Activated T-helper 1 cell treated with anti-CD3 and anti-CD28 coated beads, Interleukin-2, amount 50 U/mL, for 16 hours (primary cell): ENCODE results near the gene TRIM14.
"Not testable (repeated sequence)": the region's sequence is repeated elsewhere in the genome, so short reads cannot be mapped to it uniquely, and the experiment has no call there.

ENCODE experiments used
- DNase-seq, 2 donors: peaks; one replicate each; pipeline ENCODE4 v3.0.0-alpha.2; 2020; ENCODE audit warnings: low read depth in 1 of 2, low spot score in 1 of 2

Gene TRIM14

GRCh38 chr9:98142182-98142907 lies 23.3 kb upstream of the TRIM14 start:
- no peak for DNase-seq

DNA sequence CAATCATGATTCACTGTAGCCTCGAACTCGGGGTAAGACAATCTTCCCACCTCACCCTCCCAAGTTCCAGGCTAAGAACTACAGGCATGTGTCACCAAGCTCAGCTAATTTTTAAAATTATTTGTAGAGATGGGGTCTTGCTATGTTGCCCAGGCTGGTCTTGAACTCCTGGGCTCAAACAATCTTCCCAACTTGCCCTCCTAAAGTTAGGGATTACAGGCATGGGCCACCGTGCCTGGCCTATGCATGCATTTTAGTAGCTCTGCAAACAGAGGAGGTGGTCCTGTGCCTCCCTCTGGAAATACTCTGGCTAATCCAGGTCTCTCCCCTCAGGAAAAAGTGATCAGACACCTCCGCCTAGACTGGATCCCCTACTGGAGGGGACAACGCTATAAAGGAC lies 21.5 kb upstream of the TRIM14 start:
- no peak for DNase-seq

- DNase-seq: no peak
Observed at GRCh38 chr9:98136489-98136888, 17.5 kb upstream of the TRIM14 start.

- DNase-seq: no peak
Observed at GRCh38 chr9:98135938-98136337, 16.9 kb upstream of the TRIM14 start.

GRCh38 chr9:98135558-98135934 lies 16.5 kb upstream of the TRIM14 start:
- no peak for DNase-seq

GRCh38 chr9:98134702-98135557 lies 15.9 kb upstream of the TRIM14 start:
- DNase-seq: no peak

GRCh38 chr9:98132806-98133631 lies 14.0 kb upstream of the TRIM14 start:
- no peak for DNase-seq

DNA sequence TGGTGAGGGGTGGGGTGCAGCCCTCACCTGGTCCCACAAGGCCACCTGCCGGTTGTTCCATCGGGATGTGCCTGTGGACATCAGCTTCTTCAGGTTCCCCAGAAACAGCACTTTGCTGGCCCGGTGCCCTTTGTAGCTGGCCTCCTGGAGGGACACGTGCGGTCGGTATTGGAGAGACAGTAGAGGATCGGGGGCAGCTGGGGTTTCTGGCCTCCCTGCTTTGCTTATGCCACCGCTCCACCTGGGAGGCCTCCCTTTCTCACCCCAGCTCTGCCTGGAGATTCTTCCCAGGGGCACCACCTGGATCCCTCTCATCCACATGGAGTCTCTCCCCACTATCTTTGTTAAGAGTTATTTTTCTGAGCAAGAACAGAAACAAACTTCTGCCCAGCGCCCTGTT lies 13.1 kb upstream of the TRIM14 start:
- no peak for DNase-seq

DNA sequence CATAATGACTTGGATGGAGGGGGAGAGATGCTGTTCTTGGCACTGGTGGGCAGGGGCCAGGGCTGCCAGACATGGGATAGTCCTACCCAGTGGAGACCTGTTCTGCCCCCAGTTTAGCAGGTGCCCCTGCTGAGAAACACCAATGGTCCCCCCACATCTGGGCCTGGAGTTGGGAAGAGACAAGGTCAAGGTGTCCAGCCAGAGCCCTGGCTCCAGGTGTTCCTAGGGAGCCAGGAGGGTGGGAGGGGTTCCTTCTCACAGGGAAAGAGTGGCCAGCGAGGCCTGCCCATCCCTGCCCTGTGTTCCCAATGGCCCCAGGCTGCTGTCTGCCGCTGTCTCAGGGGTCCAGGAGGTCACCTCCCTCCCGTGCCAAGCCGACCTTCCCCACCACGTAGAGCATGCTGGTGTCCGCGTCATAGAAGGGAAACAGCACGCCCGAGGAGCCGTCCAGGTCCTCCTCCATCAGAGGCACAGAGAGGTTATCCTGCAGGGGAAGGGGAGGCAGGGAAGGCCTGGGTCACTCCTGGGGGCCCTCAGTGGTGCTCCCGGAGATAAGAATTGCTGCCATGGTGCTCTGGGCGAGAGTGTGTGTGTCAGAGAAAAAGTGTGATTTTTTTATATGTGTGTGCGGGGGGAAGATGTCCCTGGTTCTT lies 11.7 kb upstream of the TRIM14 start:
- DNase-seq: no peak

GRCh38 chr9:98130060-98130459 lies 11.0 kb upstream of the TRIM14 start:
- DNase-seq: not testable (repeated sequence)

DNA sequence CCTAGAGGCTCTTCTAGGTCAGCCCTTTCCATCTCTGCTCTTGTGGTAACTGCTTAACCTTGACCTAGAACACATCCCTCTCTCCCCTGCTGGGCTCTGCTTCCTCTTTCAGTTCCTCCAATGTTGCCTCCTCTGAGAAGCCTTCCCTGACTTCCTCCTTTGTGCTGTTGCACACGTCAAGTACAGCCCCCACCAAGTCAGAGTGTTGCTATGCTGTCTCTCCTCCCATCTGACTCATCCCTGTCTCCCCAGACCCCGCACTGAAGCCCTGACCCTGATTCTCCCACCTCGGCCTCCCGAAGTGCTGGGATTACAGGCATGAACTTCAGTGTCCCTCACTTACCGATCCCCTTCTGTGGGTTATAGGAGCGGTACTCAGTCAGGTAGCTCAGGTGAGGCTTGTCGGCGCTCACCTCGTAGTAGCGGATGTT lies 10.4 kb upstream of the TRIM14 start:
- DNase-seq: no peak

DNA sequence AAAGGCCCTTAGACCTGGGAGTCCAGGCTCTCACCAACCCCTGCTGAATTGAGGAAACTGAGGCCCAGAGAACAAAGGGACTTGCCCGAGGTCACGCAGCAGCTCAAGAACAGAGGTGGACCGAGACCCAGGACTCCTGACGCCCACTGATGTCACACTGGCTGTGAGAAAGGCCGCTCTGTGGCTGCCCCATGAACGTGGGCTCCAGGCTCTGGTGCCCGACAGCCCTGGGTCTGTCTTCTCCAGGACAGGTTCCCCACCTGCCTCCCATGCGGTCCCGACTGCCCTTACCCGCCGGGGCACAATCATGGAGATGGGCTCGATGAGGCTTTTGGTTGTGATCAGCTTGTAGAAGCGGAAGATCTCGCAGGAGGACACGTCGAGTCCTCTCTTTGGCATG lies 9.3 kb upstream of the TRIM14 start:
- no peak for DNase-seq

DNA sequence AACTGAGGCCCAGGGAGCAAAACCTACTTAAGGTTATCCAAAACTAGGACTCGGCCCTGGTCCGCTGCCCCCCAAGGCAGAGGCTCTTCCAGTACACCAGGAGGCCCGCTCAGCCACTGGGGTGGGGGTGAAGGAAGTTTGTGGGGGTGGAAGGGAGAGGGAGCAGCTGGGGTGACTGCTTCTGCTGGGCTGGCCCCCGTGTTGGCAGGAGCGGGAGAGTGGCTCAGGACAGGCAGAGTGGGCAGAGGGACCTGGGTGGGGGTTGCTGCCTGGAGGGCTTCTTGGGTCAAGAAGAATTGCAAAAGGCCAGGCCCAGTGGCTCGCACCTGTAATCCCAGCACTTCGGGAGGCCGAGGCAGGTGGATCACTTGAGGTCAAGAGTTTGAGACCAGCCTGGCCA lies 8.2 kb upstream of the TRIM14 start:
- DNase-seq: no peak

GRCh38 chr9:98124637-98125426 lies 5.8 kb upstream of the TRIM14 start:
- no peak for DNase-seq

- DNase-seq: not testable (repeated sequence)
Observed at GRCh38 chr9:98124091-98124490, 5.1 kb upstream of the TRIM14 start.

GRCh38 chr9:98121058-98121457 lies 2.0 kb upstream of the TRIM14 start:
- no peak for DNase-seq

DNA sequence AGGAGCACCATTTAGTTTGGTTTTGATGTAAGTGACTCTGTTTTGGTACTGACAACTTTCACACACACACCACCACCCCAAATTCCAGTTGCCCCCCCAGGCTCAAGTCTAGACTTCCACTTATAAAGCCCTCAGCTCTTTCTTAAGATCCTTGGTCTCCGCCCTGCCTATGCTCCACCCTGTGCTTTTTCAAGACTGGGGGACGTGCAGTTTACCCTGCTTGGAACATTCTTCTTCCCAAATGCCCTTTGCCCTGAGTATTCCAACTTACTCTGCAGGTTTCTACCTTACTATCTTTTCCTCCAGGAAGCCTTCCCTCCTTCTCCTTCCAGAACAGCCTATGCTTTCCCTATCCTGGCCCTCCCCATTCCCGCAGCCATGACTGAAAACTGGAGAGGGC lies 1.5 kb upstream of the TRIM14 start:
- DNase-seq: no peak

- peak in 1 of 2 donors; percentile 7 for DNase-seq
Observed at GRCh38 chr9:98117984-98118639, 910 bp downstream of the TRIM14 start.

- DNase-seq: not testable (repeated sequence)
Observed at GRCh38 chr9:98117097-98117496, 1.9 kb downstream of the TRIM14 start.

DNA sequence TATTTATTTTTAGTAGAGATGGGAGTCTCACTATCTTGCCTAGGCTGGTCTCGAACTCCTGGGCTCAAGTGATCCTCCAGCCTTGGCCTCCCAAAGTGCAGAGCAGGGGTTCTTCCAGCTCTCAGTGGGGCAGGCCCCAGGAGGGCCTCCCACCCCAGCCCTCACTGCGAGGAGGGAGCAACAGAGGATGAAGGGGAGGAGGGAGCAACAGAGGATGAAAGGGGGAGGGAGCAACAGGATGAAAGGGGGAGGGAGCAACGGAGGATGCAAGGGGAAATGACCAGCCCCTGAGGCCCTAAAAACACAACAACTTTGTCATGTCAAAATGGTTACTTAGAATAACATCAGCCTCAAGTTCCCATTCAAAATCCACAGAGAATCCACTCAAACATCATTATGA lies 10.0 kb downstream of the TRIM14 start:
- DNase-seq: no peak
